Stimulated activated CD4-positive, alpha-beta T cell treated with anti-CD3 and anti-CD28 coated beads, Interleukin-4, amount 100 ng/mL, for 24 hours (primary cell): ENCODE results near the gene CHRNA1.

Experiments used
- DNase-seq: peaks from one replicate; pipeline ENCODE4 v3.0.0-alpha.2; 2020

CHRNA1 gene

GRCh38 chr2:174764280-174765255 lies at the start of gene CHRNA1:
Gene CHRNA1, minus strand, starts transcription at chr2:174764472. Its CDS starts 78 bp downstream, at chr2:174764394.
- no peak for DNase-seq

- DNase-seq: no peak
Measured at GRCh38 chr2:174812037-174812436, 47.8 kb upstream of the CHRNA1 start.

GRCh38 chr2:174807931-174808330 lies 43.7 kb upstream of the CHRNA1 start:
- no peak for DNase-seq

GRCh38 chr2:174805803-174806202 lies 41.5 kb upstream of the CHRNA1 start:
- no peak for DNase-seq

GRCh38 chr2:174802459-174802858 lies 38.2 kb upstream of the CHRNA1 start:
- DNase-seq: no peak

- DNase-seq: no peak
Measured at GRCh38 chr2:174800436-174801205, 36.3 kb upstream of the CHRNA1 start.

- no peak for DNase-seq
Measured at GRCh38 chr2:174798801-174799200, 34.5 kb upstream of the CHRNA1 start.

- DNase-seq: no peak
Measured at GRCh38 chr2:174797781-174798276, 33.6 kb upstream of the CHRNA1 start.

GRCh38 chr2:174796319-174796771 lies 32.1 kb upstream of the CHRNA1 start:
- no peak for DNase-seq

GRCh38 chr2:174794851-174795374 lies 30.6 kb upstream of the CHRNA1 start:
- DNase-seq: peak; percentile 27

GRCh38 chr2:174792309-174793025 lies 28.2 kb upstream of the CHRNA1 start:
- DNase-seq: no peak

- no peak for DNase-seq
Measured at GRCh38 chr2:174791746-174792280, 27.5 kb upstream of the CHRNA1 start.

- DNase-seq: no peak
Measured at GRCh38 chr2:174791020-174791419, 26.7 kb upstream of the CHRNA1 start.

- DNase-seq: no peak
Measured at GRCh38 chr2:174789001-174789400, 24.7 kb upstream of the CHRNA1 start.

- no peak for DNase-seq
Measured at GRCh38 chr2:174788291-174788929, 24.1 kb upstream of the CHRNA1 start.

- no peak for DNase-seq
Measured at GRCh38 chr2:174787487-174788205, 23.4 kb upstream of the CHRNA1 start.

GRCh38 chr2:174786066-174786725 lies 21.9 kb upstream of the CHRNA1 start:
- DNase-seq: no peak

- no peak for DNase-seq
Measured at GRCh38 chr2:174785481-174785880, 21.2 kb upstream of the CHRNA1 start.

- no peak for DNase-seq
Measured at GRCh38 chr2:174784909-174785308, 20.6 kb upstream of the CHRNA1 start.

GRCh38 chr2:174784316-174784715 lies 20.0 kb upstream of the CHRNA1 start:
- no peak for DNase-seq
